ENCODE data around the gene MARCOL. TPM values are rescaled to one million over a fixed set of nuclear protein-coding genes. Genes with fewer than 3 reads are reported as not detected.

MARCOL gene
- total RNA-seq, 1 donor from 2014 or later, result not detected

DNA sequence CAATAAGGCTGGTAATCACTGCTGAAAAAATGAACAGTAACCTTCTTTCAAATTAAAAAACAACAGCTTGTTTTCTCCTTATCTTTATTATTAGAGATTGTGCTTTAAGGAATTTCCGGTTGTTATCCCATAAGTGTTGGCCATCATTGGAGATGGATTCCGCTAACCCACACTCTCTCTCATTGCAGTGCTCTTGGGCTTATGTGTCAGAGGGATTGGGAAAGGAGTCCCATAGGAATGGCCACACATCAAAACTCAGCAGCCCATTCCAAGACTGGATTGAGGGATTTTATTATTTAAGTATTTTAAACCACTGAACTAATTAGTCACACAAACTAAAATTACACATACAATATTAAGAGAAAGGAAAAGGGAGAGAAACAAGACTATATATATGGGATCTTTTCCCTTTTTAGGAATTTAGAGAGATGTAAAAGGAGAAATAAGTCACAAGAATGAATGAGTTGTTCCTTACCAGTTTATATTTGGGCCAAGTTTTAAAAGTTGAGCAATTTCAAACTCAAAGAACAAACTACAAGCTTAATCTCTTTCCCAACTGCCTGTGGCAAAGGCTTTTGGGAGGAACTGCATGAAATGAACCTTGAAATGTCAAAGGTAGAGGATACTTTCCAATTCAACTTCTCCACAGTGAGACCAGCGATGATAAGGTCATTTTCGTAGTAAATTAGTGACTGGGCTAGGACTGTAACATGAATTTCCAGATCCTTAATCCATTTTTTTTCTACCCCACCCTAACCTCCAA lies 33.1 kb upstream of the MARCOL start:
- no peaks in the 10 kb centered on the region for H3K4me1 ChIP-seq
- H3K4me3 ChIP-seq, result no peak overlapping the region
- intact Hi-C loops (cut with DNase I), result no loop called here
- ATAC-seq (peak; percentile 62), DNase-seq (no peak)
- H3K27me3 ChIP-seq, result no peaks in the 10 kb centered on the region
- H3K27ac ChIP-seq, result no peak overlapping the region
- no peaks in the 10 kb centered on the region for H3K36me3 ChIP-seq
- TF ChIP-seq, protein P1, sequence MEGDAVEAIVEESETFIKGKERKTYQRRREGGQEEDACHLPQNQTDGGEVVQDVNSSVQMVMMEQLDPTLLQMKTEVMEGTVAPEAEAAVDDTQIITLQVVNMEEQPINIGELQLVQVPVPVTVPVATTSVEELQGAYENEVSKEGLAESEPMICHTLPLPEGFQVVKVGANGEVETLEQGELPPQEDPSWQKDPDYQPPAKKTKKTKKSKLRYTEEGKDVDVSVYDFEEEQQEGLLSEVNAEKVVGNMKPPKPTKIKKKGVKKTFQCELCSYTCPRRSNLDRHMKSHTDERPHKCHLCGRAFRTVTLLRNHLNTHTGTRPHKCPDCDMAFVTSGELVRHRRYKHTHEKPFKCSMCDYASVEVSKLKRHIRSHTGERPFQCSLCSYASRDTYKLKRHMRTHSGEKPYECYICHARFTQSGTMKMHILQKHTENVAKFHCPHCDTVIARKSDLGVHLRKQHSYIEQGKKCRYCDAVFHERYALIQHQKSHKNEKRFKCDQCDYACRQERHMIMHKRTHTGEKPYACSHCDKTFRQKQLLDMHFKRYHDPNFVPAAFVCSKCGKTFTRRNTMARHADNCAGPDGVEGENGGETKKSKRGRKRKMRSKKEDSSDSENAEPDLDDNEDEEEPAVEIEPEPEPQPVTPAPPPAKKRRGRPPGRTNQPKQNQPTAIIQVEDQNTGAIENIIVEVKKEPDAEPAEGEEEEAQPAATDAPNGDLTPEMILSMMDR (IDR thresholded peaks at IDR 0.05), result no peak
- no peaks in the 10 kb centered on the region for H3K9me3 ChIP-seq

DNA sequence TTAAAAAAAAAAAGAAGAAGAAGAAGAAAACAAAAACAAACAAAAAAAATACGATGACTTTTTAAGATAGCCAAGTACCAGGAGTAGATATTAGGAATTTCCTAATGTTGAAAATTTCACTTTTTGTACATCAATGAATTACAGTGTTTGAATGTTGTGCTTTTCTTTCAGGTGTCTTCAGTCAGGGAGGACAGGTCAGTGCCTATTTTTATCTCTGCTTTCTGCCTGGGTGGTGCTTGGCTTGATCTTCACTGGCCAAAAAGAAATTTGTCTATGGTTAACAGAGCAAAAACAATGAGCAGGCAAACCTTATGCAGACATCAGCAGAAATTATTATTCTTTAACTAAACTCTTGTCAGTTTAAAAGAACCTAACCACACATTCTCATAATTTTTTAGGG lies 32.5 kb upstream of the MARCOL start:
- Histone ChIP-seq H3K9me3 (no peaks in the 10 kb centered on the region), H3K36me3 (no peaks in the 10 kb centered on the region), H3K4me3 (no peak overlapping the region), H3K27me3 (no peaks in the 10 kb centered on the region), H3K4me1 (no peaks in the 10 kb centered on the region), H3K27ac (no peak overlapping the region)
- DNase-seq, result no peak
- TF ChIP-seq, protein P1 (IDR thresholded peaks at IDR 0.05), result no peak
- no peak for ATAC-seq
- intact Hi-C loops (cut with DNase I), result no loop called here

DNA sequence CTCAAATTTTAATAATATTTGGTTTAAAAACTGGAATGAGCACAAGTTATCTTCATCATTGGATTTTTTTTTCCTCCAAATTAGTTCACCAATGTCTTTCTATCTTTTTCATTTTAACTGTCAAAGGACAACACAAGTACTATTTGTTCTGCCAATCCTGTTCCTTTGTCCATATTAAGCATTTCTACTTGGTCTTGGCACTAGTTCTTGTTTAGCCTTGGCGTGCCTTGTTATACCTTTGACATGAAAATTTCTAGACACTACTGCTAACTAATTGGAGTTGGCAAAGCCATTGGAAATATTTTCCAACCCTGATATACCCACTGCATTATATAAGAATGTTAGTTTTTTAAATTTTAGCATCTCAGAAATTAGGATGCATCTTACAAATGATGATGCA lies 31.7 kb upstream of the MARCOL start:
- ATAC-seq (no peak), DNase-seq (no peak)
- Histone ChIP-seq H3K4me1 (no peaks in the 10 kb centered on the region), H3K9me3 (no peaks in the 10 kb centered on the region), H3K36me3 (no peaks in the 10 kb centered on the region), H3K27ac (no peak overlapping the region), H3K4me3 (no peak overlapping the region), H3K27me3 (no peaks in the 10 kb centered on the region)
- intact Hi-C loops (cut with DNase I), result no loop called here
- TF ChIP-seq, protein P1 (IDR thresholded peaks at IDR 0.05), result no peak

DNA sequence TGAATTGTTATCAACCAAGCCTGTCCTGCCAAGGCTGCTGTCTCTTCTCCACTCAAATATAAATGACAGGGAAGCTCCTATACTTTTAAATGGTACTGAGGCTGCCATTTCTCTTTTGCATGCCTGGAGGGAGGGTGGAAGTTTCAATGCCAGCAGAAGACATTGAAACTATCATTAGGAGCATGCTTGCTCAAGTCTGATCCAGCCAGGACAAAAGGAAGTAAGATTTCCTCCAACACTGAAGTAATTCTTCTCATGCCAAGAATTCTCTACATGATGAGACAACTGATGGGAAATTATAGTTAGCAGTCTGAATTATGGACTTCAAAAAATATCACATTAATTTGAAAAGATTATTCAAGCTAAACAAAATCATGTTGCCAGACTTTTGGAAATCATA lies 30.1 kb upstream of the MARCOL start:
- no peaks in the 10 kb centered on the region for H3K9me3 ChIP-seq
- ATAC-seq (no peak), DNase-seq (no peak)
- no peaks in the 10 kb centered on the region for H3K27me3 ChIP-seq
- H3K4me3 ChIP-seq, result no peak overlapping the region
- no peaks in the 10 kb centered on the region for H3K4me1 ChIP-seq
- TF ChIP-seq, protein P1 (IDR thresholded peaks at IDR 0.05), result no peak
- intact Hi-C loops (cut with DNase I), result no loop called here
- H3K27ac ChIP-seq, result no peak overlapping the region
- no peaks in the 10 kb centered on the region for H3K36me3 ChIP-seq

DNA sequence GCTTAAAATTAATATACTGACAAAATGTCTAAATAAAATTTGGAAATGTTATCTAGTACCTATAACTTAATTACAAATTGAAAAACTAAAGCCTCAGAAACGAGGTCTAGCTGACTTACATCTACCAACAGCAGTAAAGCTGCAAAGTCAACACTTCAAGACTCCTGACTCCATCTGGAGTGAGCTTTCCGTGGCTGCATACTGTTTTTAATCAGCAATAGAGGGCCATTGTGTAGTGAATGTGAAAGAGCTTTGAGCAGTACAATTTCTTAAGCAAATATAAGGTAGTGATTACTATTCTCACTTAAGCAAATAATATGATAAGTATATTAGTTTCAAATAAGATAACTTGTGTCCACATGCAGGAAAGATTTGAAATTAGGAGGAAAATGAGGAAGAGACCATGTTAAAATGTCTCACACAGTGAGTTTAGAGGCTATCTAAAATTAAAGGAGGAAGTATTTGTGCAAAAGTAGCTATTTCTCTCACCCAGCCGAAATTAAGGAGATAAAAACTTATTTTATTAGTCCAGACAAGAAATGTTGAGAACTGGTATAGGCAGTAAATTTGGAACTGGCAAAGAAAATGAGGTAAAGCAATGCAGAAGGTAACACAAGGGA lies 29.1 kb upstream of the MARCOL start:
- no peaks in the 10 kb centered on the region for H3K36me3 ChIP-seq
- DNase-seq (no peak), ATAC-seq (no peak)
- H3K9me3 ChIP-seq, result no peaks in the 10 kb centered on the region
- no peak overlapping the region for H3K27ac ChIP-seq
- H3K27me3 ChIP-seq, result no peaks in the 10 kb centered on the region
- H3K4me1 ChIP-seq, result no peaks in the 10 kb centered on the region
- intact Hi-C loops (cut with DNase I), result no loop called here
- TF ChIP-seq, protein P1 (IDR thresholded peaks at IDR 0.05), result no peak
- H3K4me3 ChIP-seq, result no peak overlapping the region
